HG03025 (cell line): ENCODE measurements around the gene SNX25.
"Not testable (repeated sequence)": the region's sequence is repeated elsewhere in the genome, so short reads cannot be mapped to it uniquely, and the experiment has no call there.

Experiments used
- ATAC-seq: cut with Tn5 transposase; IDR thresholded peaks from one replicate; pipeline ENCODE4 v1.9.1; 2021; ENCODE audit warnings: mild to moderate bottlenecking, moderate library complexity; ENCODE audit not compliant: unreplicated experiment, low FRiP score

Gene SNX25

DNA sequence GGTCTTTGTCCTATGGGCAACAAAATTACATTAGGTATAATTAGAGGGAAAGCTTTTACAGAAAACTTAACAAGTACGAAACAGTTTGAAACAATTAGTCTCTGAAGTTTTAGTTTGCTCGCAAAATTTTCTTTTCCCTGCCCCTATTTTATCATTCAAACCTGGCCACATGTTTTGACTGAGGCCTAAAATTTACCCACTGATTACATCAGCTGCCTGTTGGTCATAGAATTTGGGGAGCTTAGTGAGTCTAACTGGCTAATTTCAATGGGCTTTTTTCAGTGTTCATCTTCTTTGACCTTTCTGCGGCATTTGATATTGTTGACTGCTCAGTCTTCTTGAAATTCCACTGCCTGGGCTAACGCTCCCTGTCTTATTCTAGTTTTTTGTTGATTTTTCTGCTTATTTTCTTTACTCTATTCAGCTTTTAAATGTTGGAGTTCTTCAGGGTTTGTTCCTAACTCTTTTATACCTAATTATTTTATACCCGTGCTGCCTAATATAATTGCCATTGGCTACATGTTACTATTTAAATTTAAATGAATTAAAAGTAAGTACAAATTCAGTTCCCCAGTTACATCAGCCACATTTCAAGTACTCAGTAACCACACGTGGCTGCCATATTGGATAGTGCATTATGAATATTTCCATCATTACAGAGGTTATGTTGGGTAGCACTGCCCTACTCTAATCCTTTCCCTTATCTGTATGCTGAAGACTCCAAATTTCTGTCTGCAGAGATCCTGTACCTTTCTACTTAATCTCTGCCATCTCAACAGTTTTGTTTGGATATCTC lies 87.5 kb downstream of the SNX25 start:
- ATAC-seq, result no peak

GRCh38 chr4:185298728-185299430 lies 89.5 kb downstream of the SNX25 start:
- no peak for ATAC-seq

DNA sequence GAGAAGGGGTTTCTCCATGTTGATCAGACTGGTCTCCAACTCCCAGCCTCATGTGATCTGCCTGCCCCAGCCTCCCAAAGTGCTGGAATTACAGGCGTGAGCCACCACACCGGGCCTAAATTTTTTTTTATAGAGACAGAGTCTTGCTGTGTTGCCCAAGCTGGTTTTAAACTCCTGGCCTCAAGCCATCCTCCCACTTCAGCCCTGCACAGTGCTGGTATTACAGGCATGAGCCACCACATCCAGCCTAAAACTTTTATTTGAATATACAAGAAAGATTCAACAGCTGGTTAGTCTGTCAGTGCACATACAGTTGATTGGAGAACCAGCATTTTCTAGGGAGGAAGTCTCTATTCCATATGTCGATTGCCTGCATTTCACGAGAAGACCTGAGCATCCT lies 95.1 kb downstream of the SNX25 start:
- no peak for ATAC-seq

GRCh38 chr4:185304944-185305690 lies 95.7 kb downstream of the SNX25 start:
- peak; percentile 29 for ATAC-seq

DNA sequence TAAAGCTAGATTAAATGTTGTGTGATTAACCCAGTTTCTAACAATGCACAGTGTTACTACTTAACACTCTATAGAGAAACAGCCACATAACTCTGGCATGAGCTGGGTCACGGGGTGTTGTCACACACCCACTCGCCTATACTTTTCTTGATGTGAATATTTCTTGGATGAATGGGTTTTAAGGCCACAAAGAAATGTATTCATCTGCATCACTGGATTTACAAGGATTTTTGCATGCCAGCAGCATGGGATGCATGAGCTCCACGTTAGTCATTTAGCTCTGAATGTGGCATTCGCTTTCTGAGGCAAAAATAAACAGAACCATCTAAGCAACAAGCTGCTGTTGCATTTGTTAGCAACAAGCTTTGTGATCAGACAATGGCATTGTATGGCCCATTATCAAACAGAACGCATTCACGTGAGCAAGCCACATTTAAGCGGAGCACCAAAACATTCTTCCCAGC lies 96.6 kb downstream of the SNX25 start:
- no peak for ATAC-seq

GRCh38 chr4:185307136-185307950 lies 97.9 kb downstream of the SNX25 start:
- peak; percentile 67 for ATAC-seq

DNA sequence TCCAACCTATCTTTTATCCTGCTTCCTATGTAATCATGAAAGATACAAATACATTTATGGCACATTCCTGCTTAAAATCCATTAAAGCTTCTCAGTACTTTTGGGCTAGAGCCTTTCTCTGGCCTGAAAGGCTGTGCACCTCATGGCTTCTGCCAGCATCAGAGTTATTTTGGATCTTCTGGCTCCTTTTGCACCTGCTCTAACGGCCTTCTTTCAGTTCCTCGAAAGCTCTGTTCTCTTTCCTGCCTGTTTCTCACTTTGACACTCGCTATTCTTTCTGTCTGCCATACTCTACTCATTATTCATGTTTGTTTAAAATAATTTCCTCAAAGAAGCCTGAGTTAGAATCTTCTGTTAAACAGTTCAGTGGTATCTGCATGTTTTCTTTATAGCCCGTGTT lies 100.4 kb downstream of the SNX25 start:
- peak; percentile 48 for ATAC-seq

DNA sequence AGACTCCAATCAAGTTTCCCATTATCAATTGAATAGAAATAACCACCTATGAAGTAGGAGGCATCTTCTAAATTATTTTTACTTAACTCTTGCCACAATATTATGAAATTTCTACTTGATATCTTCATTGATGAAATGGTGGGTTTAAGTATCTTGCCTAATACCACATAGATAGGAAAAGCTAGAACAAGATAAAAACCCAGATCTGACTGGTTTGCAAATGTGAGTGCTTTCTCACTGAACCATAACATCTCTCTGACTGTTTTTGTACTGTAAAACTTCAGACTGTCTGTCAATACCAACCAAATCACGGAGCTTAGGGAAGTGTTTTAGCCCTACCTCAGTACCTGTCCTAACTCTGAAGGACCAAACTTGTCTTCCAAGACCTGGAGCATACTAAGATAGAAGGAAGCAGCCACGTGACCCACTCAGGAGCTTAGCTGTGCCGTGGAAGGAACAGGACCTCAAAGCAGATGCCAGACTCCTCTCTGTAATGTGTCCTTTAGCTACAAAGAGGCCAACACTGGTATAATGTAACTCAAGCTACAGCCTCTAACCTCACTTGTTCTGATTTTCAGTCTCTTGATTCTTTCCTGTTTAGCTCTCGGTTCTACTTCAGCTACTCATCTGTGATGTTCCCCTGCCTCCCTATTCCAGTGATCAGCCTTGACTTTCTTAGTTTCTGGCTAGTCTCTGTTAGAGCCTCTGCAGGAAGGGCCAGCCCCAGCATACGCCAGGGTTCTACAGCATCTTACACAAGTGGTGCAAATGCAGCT lies 101.9 kb downstream of the SNX25 start:
- ATAC-seq, result peak; percentile 32

GRCh38 chr4:185312699-185313098 lies 103.3 kb downstream of the SNX25 start:
- no peak for ATAC-seq

- ATAC-seq, result not testable (repeated sequence)
Measured at GRCh38 chr4:185317462-185317861, 108.1 kb downstream of the SNX25 start.

GRCh38 chr4:185317880-185318279 lies 108.5 kb downstream of the SNX25 start:
- ATAC-seq, result no peak

- no peak for ATAC-seq
Measured at GRCh38 chr4:185318679-185319078, 109.3 kb downstream of the SNX25 start.

DNA sequence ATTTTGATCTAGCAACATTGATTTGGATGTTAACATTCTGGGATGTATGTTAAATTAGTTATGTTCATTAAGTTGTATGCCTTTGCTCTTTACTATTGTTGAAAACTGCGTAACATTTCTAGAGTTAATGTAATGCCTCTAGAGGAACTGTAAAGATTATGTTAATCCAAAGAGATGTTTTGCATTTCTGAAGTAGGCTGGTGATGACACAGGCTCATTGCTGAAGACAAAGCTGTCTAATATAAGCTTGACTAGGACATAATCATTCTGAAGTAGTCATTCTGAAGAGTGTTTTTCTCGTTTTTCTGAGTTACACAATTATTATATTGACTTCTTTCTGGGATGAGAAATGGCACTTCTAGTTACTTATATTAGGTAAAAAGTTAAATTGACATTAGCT lies 113.4 kb downstream of the SNX25 start:
- ATAC-seq, result no peak

DNA sequence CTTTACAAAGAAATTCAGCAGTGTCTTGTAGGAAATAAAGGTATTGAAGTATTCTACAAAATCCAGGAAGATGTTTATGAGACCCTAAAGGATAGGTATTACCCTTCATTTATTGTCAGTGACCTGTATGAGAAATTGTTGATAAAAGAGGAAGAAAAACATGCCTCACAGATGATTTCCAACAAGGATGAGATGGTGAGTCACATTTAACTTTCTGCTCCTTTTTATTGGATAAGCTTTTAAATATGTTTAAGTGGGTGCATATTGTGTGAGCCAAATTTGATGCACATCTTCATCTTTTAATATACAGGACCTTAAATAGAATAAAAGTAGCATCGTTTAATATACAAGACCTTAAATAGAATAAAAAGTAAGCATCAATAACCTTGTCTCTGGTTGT lies 114.2 kb downstream of the SNX25 start:
- ATAC-seq, result no peak

DNA sequence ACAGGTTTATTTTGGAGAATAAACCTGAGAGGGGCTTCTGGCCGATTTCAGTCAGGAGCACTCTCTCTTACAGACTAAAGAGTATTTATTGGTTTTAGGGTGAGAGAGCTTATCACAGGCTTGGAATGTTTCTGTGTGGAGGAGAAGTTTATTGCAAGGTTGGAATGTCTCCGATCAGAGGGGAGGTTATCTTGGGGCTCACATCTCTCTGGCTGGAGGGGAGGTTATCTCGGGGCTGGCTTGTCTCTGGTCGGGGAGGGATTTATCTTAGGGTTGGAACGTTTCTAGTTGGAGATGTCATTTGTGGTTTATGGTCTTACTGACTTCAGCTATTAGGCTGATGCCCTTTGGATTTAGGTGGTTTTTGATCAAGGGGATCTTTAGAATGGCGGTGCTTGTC lies 115.0 kb downstream of the SNX25 start:
- ATAC-seq, result not testable (repeated sequence)

DNA sequence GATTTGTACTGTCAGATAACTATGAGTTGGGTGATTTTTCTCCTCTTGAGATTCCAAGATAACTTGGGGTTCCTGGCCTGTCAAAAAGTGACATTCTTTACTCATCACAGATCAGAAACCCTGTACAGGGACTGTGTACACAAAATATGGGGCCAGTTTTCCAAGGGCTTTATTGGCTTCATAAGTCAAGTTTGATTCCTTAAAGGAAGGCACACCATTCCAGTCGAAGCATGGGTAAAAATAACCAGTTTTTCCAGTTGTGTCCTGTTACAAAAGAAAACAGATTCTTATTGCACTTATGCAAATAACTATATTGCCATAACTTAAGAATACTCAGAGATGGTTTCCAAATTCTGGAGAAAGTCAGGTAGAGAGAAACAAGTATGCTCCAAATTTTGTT lies 116.3 kb downstream of the SNX25 start:
- ATAC-seq, result not testable (repeated sequence)

- no peak for ATAC-seq
Measured at GRCh38 chr4:185328586-185328985, 119.2 kb downstream of the SNX25 start.

DNA sequence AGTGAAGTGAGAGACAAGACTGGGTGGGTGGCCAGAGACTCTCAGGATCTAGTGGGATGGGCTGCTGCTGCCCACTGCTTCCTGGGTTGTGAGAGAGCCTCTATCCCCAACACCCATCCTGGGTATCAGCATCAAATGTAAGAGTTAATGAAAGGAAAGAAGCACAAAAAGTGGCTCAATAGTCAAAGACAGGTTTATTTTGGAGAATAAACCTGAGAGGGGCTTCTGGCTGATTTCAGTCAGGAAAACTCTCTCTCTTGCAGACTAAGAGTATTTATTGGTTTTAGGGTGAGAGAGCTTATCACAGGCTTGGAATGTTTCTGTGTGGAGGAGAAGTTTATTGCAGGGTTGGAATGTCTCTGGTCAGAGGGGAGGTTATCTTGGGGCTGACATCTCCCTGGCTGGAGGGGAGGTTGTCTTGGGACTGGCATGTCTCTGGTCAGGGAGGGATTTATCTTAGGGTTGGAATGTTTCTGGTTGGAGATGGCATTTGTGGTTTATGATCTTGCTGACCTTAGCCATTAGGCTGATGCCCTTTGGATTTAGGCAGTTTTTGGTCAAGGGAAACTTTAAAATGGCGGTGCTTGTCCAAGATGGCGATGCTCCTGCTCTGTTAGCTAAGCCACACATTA lies 120.6 kb downstream of the SNX25 start:
- not testable (repeated sequence) for ATAC-seq
